Activated CD4-positive, alpha-beta T cell treated with anti-CD3 and anti-CD28 coated beads, Interleukin-2, Interleukin-6, amounts not matched to agents 100 ng/mL and 50 ng/mL, durations not matched to agents 16 hours and 8 hours (primary cell): ENCODE measurements around the gene PORCN.

ENCODE experiments used
- DNase-seq: peaks from one replicate; pipeline ENCODE4 v3.0.0-alpha.2; 2020

The PORCN gene

GRCh38 chrX:48477960-48478755 lies 30.6 kb upstream of the PORCN start:
- no peak for DNase-seq

GRCh38 chrX:48478806-48479205 lies 30.0 kb upstream of the PORCN start:
- DNase-seq: no peak

- DNase-seq: no peak
Observed at GRCh38 chrX:48480142-48480541, 28.6 kb upstream of the PORCN start.

DNA sequence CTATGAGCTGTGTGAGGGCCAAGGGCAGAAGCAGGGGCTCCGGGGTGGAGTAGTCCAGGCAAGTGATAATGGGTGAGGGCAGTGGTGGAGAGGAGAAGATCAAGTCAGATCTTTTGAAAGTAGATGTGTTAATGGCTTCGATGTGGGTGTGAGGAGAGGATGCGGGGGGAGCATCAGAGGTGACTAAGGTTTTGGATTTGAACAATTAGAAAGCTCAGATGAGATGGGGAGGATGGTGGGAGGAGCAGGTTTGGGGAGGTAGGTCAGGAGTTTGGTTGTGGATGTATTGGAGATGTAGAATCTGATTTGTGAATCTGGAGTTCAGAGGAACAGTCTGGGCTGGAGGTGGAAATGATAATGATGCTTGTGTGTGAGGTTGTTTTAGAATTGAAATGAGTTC lies 28.2 kb upstream of the PORCN start:
- no peak for DNase-seq

GRCh38 chrX:48482526-48482925 lies 26.3 kb upstream of the PORCN start:
- DNase-seq: no peak

- no peak for DNase-seq
Observed at GRCh38 chrX:48487362-48487798, 21.4 kb upstream of the PORCN start.

- no peak for DNase-seq
Observed at GRCh38 chrX:48488034-48488433, 20.8 kb upstream of the PORCN start.

DNA sequence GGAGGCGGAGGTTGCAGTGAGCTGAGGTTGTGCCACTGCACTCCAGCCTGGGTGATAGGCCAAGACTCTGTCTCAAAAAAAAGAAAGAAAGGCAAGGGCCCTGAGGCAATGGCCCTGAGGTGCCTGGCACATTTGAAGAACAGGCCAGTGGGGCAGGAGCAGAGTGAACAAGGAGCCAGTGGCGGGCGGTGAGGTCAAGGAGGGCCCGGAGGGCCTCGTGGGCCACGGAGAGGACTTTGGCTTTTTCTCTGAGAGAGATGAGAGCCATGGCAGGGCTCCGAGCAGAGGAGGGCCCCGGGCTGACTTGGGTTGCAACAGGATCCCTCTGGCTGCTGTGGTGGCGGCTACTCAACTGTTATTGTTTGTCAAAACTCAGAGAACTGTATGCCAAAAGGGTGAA lies 19.5 kb upstream of the PORCN start:
- DNase-seq: no peak

DNA sequence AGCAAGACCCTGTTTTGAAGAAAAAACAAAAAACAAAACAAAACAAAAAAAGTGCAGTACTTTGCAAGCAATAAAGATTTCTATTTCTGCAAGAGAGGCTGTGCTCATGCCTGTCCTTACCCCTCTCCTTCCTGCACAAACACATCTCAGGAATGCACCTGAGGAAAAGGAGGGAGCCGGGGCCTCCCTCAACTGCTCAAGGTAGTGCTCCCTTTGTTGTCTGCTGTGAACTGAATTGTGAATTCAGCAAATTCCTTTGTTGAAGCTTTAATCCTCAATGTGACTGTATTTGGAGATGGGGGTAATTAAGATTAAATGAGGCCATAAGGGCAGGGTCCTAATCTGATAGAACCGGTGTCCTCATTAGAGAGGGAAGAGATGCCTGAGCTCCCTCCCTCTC lies 18.9 kb upstream of the PORCN start:
- DNase-seq: no peak

- no peak for DNase-seq
Observed at GRCh38 chrX:48490661-48491060, 18.1 kb upstream of the PORCN start.

- no peak for DNase-seq
Observed at GRCh38 chrX:48491809-48492208, 17.0 kb upstream of the PORCN start.

GRCh38 chrX:48492293-48492910 lies 16.4 kb upstream of the PORCN start:
- no peak for DNase-seq

DNA sequence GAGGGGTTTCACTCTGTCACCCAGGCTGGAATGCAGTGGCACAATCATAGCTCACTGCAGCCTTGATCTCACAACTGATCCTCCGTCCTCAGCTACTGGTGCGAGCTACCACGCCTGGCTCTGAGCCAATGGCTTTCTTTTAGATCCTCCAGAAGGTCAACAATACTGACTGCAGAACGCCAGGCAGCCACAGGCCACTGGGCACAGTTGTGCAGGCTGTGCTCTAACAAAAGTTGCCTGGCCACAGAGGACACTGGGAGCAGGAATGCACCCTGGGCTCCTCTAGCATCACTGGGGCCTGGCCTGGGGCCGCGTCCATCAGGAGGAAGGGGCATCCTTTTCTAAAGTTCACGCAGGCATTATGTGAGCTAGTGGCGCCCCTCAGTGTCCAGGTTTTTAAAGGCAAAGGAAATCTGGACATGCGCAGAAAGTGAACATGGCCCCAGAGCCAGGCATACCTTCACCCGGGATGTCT lies 14.9 kb upstream of the PORCN start:
- DNase-seq: peak; percentile 28

- no peak for DNase-seq
Observed at GRCh38 chrX:48496660-48497059, 12.1 kb upstream of the PORCN start.

DNA sequence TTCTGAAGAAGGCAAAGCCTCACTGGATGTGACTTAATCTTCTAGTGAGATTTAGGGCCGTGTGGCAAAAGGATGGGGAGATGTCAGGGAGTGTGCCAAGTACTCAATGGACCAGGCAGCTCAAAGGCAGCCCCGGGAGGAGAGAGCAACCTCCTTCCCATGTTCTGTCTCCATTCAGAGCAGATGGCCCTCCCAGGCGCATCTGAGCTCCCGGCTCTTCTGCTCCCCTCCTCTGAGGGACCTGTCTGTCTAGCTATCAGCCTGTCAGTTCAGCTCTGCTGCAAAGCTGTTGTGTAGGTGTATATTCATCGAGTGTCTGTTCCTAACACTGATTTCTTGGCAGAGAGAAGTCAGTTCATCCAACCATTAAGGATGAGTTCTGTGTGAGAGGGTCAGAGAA lies 10.9 kb upstream of the PORCN start:
- no peak for DNase-seq

GRCh38 chrX:48498374-48498809 lies 10.4 kb upstream of the PORCN start:
- no peak for DNase-seq

- DNase-seq: no peak
Observed at GRCh38 chrX:48504261-48504660, 4.5 kb upstream of the PORCN start.

GRCh38 chrX:48505481-48505880 lies 3.3 kb upstream of the PORCN start:
- DNase-seq: no peak

DNA sequence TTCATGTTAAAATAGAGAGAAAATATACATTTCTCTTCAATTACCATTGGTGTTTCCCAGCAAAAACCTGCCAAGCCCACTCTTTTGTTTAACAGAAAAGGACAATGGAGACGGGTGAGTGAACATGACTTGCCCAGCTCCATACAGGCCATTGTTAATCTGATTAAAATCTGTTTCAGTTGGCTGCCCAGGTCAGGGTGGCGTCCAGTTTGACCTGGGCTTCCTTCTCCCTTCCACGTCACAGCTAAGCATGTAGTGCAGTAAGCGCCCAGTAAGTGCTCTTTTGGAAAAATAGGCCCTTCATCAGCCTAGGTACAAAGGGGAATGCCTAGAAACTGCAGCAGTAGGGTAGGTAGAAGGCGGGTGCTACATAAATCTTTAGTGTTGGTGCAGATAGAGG lies 1.5 kb upstream of the PORCN start:
- no peak for DNase-seq

- DNase-seq: no peak
Observed at GRCh38 chrX:48509245-48509590, 426 bp downstream of the PORCN start.

- no peak for DNase-seq
Observed at GRCh38 chrX:48509619-48510018, 827 bp downstream of the PORCN start.

GRCh38 chrX:48511560-48511959 lies 2.8 kb downstream of the PORCN start:
- no peak for DNase-seq

GRCh38 chrX:48512371-48512935 lies 3.7 kb downstream of the PORCN start:
- no peak for DNase-seq

- no peak for DNase-seq
Observed at GRCh38 chrX:48513670-48514069, 4.9 kb downstream of the PORCN start.
